SK-N-SH (cell line): ENCODE results near the gene SEMA3F. TPM values are rescaled to one million over a fixed set of nuclear protein-coding genes. Genes with fewer than 3 reads are reported as not detected.

Experiments
- CTCF ChIA-PET: fragments of 300-600, 350-600 bp; formaldehyde crosslinking; extraction: SDS; loops from one replicate; lab custom pipeline; 2021; lab: Yijun Ruan, JAX
- POLR2A ChIA-PET: fragments of 350-600 bp; sonication (Branson Sonifier 250); formaldehyde crosslinking; extraction: SDS; loops from one replicate; lab custom pipeline; 2020; ENCODE audit warnings: antibody characterized with exemption, inconsistent platforms; lab: Yijun Ruan, JAX
- DNase-seq: peaks from one replicate; pipeline ENCODE4 v3.0.0; 2012
- H2AFZ ChIP-seq: fragments of 200-600 bp; sonication (generic); 2 replicates; pipeline ENCODE4 v1.8.1; 2016; ENCODE audit warnings: antibody characterized with exemption, mild to moderate bottlenecking, low read depth
- H3F3A ChIP-seq: fragments of 200-600 bp; sonication (generic); replicated peaks from 2 replicates; pipeline ENCODE3; 2016; ENCODE audit warnings: antibody characterized with exemption, mild to moderate bottlenecking; ENCODE audit not compliant: insufficient read depth
- H3K27ac ChIP-seq, 2 experiments: fragments of 200-500 bp in 1 of 2; fragments of 200-600 bp in 1 of 2; sonication (Bioruptor generic) in 1 of 2; sonication (generic), shearing (Covaris generic) in 1 of 2; 2 replicates each; pipeline versions ENCODE4 v1.5.1 to v1.6.1; 2014 to 2016; ENCODE audit warnings: low read depth in 2 of 2, inconsistent platforms in 1 of 2, low read length in 1 of 2, mild to moderate bottlenecking in 1 of 2, mixed read lengths in 1 of 2
- H3K27me3 ChIP-seq: fragments of 200-600 bp; sonication (generic), shearing (Covaris generic); 2 replicates; pipeline ENCODE4 v1.6.1; 2016; ENCODE audit warnings: mixed run types; ENCODE audit not compliant: insufficient read depth
- H3K36me3 ChIP-seq, 2 experiments: fragments of 200-500 bp in 1 of 2; fragments of 200-600 bp in 1 of 2; sonication (Bioruptor generic) in 1 of 2; sonication (generic) in 1 of 2; replicated peaks in 1 of 2; 2 replicates each; pipeline versions ENCODE3 to v1.5.1; 2014 to 2016; ENCODE audit warnings: low read length in 1 of 2, mild to moderate bottlenecking in 1 of 2; ENCODE audit not compliant: insufficient read depth in 2 of 2, control insufficient read depth in 1 of 2
- H3K4me1 ChIP-seq, 2 experiments: fragments of 200-500 bp in 1 of 2; fragments of 200-600 bp in 1 of 2; sonication (Bioruptor generic) in 1 of 2; sonication (generic), shearing (Covaris generic) in 1 of 2; 2 replicates each; pipeline versions ENCODE4 v1.5.1 to v1.6.1; 2014 to 2016; ENCODE audit warnings: low read depth in 1 of 2, low read length in 1 of 2, mixed run types in 1 of 2; ENCODE audit not compliant: insufficient read depth in 2 of 2, control insufficient read depth in 1 of 2
- H3K4me2 ChIP-seq: fragments of 200-600 bp; sonication (generic), shearing (Covaris generic); 2 replicates; pipeline ENCODE4 v1.6.1; 2017; ENCODE audit warnings: mixed run types
- H3K4me3 ChIP-seq, 2 experiments: fragments of 200-500 bp in 1 of 2; fragments of 200-600 bp in 1 of 2; sonication (Bioruptor generic) in 1 of 2; sonication (generic), shearing (Covaris generic) in 1 of 2; 2 replicates each; pipeline versions ENCODE4 v1.5.1 to v1.8.1; 2014 to 2016; ENCODE audit warnings: low read depth in 2 of 2, inconsistent platforms in 1 of 2, low read length in 1 of 2, mild to moderate bottlenecking in 1 of 2, mixed read lengths in 1 of 2, moderate library complexity in 1 of 2
- H3K79me2 ChIP-seq: fragments of 200-600 bp; sonication (generic); 2 replicates; pipeline ENCODE4 v1.8.1; 2017; ENCODE audit warnings: mild to moderate bottlenecking; ENCODE audit not compliant: insufficient read depth
- H3K9ac ChIP-seq: fragments of 200-600 bp; sonication (generic); 2 replicates; pipeline ENCODE4 v1.6.1; 2017; ENCODE audit warnings: mixed run types
- H3K9me2 ChIP-seq: fragments of 200-600 bp; sonication (generic); 2 replicates; pipeline ENCODE4 v1.6.1; 2017; ENCODE audit warnings: mixed run types
- H3K9me3 ChIP-seq: fragments of 200-600 bp; sonication (generic); 2 replicates; pipeline ENCODE4 v1.6.1; 2017; ENCODE audit warnings: mixed run types, mild to moderate bottlenecking, moderate library complexity
- H4K20me1 ChIP-seq: fragments of 200-600 bp; sonication (generic); 2 replicates; pipeline ENCODE4 v1.6.1; 2017; ENCODE audit warnings: mild to moderate bottlenecking, mixed run types; ENCODE audit not compliant: insufficient read depth
- ELF1 ChIP-seq: IDR thresholded peaks from 2 replicates; pipeline ENCODE4 v1.4.0; 2012
- EP300 ChIP-seq, 2 experiments: IDR thresholded peaks; 2 replicates each; pipeline versions ENCODE4 v1.4.0 to v1.6.1; 2012; ENCODE audit warnings: borderline replicate concordance in 1 of 2, low read depth in 1 of 2, low read length in 1 of 2
- GABPA ChIP-seq: IDR thresholded peaks from 2 replicates; pipeline ENCODE4 v1.4.0; 2012; ENCODE audit warnings: low read depth, mild to moderate bottlenecking
- MXI1 ChIP-seq: IDR thresholded peaks from 2 replicates; pipeline ENCODE4 v1.6.1; 2012; ENCODE audit warnings: mild to moderate bottlenecking, low read depth, low read length, improper control_type of control experiment
- NFIC ChIP-seq: IDR thresholded peaks from 2 replicates; pipeline ENCODE4 v1.4.0; 2012; ENCODE audit warnings: borderline replicate concordance
- NRF1 ChIP-seq: IDR thresholded peaks from 2 replicates; pipeline ENCODE4 v1.6.1; 2012; ENCODE audit warnings: low read depth, mild to moderate bottlenecking, low read length
- RFX5 ChIP-seq: IDR thresholded peaks from 2 replicates; pipeline ENCODE4 v1.6.1; 2012; ENCODE audit warnings: mild to moderate bottlenecking, improper control_type of control experiment, low read length
- RXRA ChIP-seq: IDR thresholded peaks from 2 replicates; pipeline ENCODE4 v1.4.0; 2012; ENCODE audit warnings: low read depth, mild to moderate bottlenecking, borderline replicate concordance
- SMC3 ChIP-seq: IDR thresholded peaks from 2 replicates; pipeline ENCODE4 v1.6.1; 2012; ENCODE audit warnings: low read depth, low read length, improper control_type of control experiment
- TAF1 ChIP-seq: IDR thresholded peaks from 2 replicates; pipeline ENCODE4 v1.6.1; 2012; ENCODE audit warnings: low read depth, mild to moderate bottlenecking, low read length, moderate library complexity, borderline replicate concordance
- TCF12 ChIP-seq: IDR thresholded peaks from 2 replicates; pipeline ENCODE4 v1.4.0; 2012
- TEAD4 ChIP-seq: IDR thresholded peaks from 2 replicates; pipeline ENCODE4 v1.4.0; 2012; ENCODE audit warnings: mild to moderate bottlenecking, borderline replicate concordance; ENCODE audit not compliant: insufficient read depth
- YY1 ChIP-seq: IDR thresholded peaks from 2 replicates; pipeline ENCODE4 v1.4.0; 2012; ENCODE audit warnings: low read depth, mild to moderate bottlenecking
- WGBS: methylation state at CpG from one replicate; pipeline ENCODE4 v1.1.6; 2017; ENCODE audit warnings: low lambda C conversion rate; 5-methylcytosine and 5-hydroxymethylcytosine counted together
- polyA plus RNA-seq, 3 experiments: library from polyadenylated mRNA; depleted of rRNA; stranded (reverse); fragments of >200 nt; gene quantifications; 2 replicates each; pipeline ENCODE4 v1.2.3, GENCODE V29; 2012
- TF ChIP-seq, protein P1 (sequence below): IDR thresholded peaks from 2 replicates; pipeline ENCODE4 v1.6.1; 2012; ENCODE audit warnings: mild to moderate bottlenecking, low read depth, low read length, moderate library complexity
- TF ChIP-seq, protein P2 (sequence below): IDR thresholded peaks from 2 replicates; pipeline ENCODE4 v1.4.0; 2012; ENCODE audit warnings: low read depth, borderline replicate concordance

The SEMA3F gene
- polyA plus RNA-seq, 1 of the 3 experiments (the other 2 are of a cell fraction), result 30.4 TPM

DNA sequence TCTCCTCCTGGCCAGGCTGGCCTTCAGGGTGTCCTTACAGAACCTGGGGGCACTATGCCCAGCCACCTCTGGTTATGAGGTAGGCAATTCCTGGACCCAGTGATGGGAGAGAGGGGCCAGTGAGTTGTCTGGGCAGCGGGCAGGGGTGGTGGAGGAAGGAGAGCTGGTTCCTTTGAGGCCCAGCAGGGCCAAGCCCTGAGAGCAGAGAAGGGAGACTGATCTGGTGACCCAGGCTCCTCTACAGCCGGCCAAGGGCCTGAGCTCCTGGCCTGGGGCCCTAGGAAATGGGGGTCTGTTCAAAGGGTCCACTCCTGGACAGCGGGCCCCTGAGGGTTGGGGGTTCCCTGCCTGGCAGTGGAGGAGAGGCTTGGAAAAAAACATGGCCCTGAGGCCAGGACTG is 57.8 kb downstream of the SEMA3F start (continued):
- TF ChIP-seq, protein P1, sequence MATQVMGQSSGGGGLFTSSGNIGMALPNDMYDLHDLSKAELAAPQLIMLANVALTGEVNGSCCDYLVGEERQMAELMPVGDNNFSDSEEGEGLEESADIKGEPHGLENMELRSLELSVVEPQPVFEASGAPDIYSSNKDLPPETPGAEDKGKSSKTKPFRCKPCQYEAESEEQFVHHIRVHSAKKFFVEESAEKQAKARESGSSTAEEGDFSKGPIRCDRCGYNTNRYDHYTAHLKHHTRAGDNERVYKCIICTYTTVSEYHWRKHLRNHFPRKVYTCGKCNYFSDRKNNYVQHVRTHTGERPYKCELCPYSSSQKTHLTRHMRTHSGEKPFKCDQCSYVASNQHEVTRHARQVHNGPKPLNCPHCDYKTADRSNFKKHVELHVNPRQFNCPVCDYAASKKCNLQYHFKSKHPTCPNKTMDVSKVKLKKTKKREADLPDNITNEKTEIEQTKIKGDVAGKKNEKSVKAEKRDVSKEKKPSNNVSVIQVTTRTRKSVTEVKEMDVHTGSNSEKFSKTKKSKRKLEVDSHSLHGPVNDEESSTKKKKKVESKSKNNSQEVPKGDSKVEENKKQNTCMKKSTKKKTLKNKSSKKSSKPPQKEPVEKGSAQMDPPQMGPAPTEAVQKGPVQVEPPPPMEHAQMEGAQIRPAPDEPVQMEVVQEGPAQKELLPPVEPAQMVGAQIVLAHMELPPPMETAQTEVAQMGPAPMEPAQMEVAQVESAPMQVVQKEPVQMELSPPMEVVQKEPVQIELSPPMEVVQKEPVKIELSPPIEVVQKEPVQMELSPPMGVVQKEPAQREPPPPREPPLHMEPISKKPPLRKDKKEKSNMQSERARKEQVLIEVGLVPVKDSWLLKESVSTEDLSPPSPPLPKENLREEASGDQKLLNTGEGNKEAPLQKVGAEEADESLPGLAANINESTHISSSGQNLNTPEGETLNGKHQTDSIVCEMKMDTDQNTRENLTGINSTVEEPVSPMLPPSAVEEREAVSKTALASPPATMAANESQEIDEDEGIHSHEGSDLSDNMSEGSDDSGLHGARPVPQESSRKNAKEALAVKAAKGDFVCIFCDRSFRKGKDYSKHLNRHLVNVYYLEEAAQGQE, result no peak
- TF ChIP-seq RFX5, result no peak
- TF ChIP-seq ELF1, result no peak
- no peak for TF ChIP-seq RXRA
- no peak for TF ChIP-seq TAF1
- TF ChIP-seq, protein P2, sequence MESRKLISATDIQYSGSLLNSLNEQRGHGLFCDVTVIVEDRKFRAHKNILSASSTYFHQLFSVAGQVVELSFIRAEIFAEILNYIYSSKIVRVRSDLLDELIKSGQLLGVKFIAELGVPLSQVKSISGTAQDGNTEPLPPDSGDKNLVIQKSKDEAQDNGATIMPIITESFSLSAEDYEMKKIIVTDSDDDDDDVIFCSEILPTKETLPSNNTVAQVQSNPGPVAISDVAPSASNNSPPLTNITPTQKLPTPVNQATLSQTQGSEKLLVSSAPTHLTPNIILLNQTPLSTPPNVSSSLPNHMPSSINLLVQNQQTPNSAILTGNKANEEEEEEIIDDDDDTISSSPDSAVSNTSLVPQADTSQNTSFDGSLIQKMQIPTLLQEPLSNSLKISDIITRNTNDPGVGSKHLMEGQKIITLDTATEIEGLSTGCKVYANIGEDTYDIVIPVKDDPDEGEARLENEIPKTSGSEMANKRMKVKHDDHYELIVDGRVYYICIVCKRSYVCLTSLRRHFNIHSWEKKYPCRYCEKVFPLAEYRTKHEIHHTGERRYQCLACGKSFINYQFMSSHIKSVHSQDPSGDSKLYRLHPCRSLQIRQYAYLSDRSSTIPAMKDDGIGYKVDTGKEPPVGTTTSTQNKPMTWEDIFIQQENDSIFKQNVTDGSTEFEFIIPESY, result no peak
- no peak for TF ChIP-seq TEAD4
- no peak for TF ChIP-seq GABPA
- no peak for TF ChIP-seq MXI1
- no peak for TF ChIP-seq TCF12

DNA sequence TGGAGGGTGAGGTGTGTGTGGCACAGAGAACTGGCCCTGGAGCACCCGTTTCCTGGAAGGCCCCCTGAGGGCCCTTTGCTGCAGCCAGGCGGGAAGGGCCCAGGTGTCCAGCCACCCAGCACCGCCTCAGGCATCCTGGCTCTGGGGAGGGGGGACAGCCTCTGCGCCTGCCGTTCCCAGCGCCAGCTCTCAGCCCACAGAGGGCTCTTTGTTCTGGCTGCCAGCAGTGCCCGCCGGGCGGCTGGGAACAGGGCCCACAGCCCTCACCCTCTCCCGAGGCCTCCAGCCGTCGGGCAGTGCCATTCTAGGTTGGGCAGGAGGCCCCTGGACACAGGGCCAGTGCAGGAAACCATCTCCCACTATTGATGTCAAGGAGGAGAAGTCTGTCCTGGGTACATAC is 58.2 kb downstream of the SEMA3F start:
- Histone ChIP-seq H3K4me2 (no peak overlapping the region), H3K9me2 (no peaks in the 10 kb centered on the region), H3K9ac (no peak overlapping the region), H3F3A (no peaks in the 10 kb centered on the region), H3K27ac (no peak overlapping the region), H3K79me2 (no peaks in the 10 kb centered on the region), H2AFZ (no peak overlapping the region), H3K36me3 (no peaks in the 10 kb centered on the region), H3K4me3 (no peak overlapping the region), H3K27me3 (no peaks in the 10 kb centered on the region), H4K20me1 (no peaks in the 10 kb centered on the region), H3K4me1 (peaks cover 0 to 4% of the 10 kb centered on the region in 2 experiments; a peak in 1 of 4 replicates), H3K9me3 (no peaks in the 10 kb centered on the region)
- TF ChIP-seq NRF1 (no peak), SMC3 (no peak), EP300 (IDR thresholded peaks at IDR 0.05; ENCODE audit: borderline replicate concordance in 1 of 2, low read depth in 1 of 2, low read length in 1 of 2) (no peak), NFIC (no peak), RFX5 (no peak), YY1 (no peak)
- CTCF ChIA-PET, result interaction anchor here (0.7 to 61.6 kb wide), 8 partner anchors 8 to 91 kb away, joined by 3 to 1375 read pairs (median 10); partner anchors contain the start of gene GNAT1
- no peak for DNase-seq
- 86% methylated on average over 6 of the region's 12 CpGs for WGBS
- POLR2A ChIA-PET, result no interaction called here
